Fibroblast of skin of back (primary cell): ENCODE measurements around the gene TEAD1.

Experiments used
- DNase-seq: peaks from one replicate; pipeline ENCODE4 v3.0.0-alpha.2; 2013

Gene TEAD1

DNA sequence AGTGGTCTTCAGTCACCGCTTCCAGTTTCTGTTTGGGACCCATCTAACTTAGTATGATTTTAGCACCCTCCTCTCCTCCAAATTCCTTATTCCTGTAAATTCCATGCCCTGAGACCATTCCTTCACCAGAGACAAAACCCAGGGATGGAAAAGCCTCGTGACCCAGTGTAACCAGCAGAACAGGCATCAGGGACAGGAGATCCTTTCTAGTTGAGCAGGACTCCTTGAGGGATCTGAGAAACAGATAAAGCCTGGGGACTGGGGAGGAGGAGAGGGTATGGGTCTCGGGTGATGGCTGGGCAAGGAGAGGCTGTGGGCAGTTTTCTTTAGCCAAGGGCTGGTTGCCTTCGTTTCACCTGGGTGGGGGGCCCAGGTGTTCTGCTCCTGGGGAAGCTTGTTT, 40.9 kb downstream of the TEAD1 start:
- DNase-seq, result no peak

DNA sequence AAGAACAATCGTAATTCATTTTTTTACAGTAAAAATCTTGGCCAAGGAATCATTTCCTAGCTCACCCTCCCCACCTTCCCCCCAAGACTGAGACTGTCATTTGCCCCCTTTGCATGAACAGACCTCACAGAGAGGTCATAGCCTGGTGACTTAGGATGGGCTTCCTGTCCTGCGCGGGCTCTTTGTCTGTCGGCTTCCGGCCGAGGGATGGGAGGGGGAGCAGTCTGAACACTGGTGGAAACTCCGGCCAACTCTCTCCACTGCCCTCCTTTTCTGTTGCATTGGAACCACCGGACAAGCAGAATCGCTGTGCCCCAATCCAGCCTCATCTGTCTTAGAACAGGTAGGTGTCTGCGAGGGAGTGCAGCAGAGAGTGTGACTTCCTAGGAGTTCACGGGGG, 41.7 kb downstream of the TEAD1 start:
- DNase-seq, result no peak

DNA sequence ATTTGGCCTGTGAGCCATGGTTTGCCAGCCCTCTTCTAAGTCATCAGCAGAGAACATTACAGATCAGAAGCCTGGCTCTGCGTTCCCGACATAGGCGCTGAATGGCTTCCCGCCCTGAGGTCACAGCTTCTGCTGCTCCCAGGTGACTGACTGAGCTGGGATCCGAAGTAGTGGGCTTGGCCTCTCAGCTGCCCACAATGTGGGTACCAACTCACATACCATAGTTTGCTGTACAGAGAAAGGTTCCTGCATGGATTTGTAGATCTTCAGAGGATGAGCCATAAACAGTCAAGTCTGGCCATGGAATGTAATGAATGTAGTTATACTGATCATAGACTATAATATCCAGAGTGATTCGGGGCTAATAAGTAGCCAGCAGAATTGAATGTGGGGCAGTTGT, 42.6 kb downstream of the TEAD1 start:
- peak; percentile 36 for DNase-seq

DNA sequence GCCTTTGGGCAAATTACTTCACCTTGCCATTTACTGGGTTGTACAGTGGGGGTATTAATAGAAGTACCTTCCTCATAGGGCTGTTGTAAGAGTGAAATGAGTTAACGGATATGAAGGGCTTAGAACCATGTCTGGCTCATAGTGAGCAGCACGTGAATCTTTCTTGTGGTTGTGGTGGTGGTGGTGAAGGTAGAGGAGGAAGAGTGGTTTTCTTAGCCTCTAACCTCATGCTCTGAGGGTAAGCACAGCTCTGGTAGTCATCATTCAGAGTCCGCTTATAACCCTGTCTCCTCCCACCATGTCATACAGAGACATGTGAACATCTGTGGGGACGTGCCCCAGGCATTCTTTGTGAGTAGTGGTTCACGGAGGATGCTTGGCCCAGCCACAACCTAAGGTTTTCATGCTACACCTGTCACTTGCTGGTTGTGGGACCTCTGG, 43.6 kb downstream of the TEAD1 start:
- no peak for DNase-seq

DNA sequence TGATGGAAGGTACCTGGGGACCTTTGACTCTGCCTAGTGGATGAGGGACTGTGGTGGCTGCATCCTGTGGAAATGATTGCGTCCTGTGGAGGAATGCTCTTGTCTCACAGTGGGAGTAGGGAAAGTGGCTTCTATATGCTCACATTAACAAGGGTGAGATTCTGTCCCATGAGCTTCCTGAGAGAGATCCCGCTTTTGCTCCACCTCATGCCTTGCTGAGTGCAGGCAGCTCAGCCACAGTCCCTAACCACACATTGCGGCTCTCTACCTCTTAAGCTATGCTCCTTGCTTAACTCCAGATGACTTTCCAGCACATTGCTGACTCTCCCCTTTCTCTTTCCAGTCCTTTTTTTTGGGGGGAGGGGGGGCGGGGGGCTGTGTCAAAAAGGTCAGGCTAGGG, 45.0 kb downstream of the TEAD1 start:
- DNase-seq, result no peak

DNA sequence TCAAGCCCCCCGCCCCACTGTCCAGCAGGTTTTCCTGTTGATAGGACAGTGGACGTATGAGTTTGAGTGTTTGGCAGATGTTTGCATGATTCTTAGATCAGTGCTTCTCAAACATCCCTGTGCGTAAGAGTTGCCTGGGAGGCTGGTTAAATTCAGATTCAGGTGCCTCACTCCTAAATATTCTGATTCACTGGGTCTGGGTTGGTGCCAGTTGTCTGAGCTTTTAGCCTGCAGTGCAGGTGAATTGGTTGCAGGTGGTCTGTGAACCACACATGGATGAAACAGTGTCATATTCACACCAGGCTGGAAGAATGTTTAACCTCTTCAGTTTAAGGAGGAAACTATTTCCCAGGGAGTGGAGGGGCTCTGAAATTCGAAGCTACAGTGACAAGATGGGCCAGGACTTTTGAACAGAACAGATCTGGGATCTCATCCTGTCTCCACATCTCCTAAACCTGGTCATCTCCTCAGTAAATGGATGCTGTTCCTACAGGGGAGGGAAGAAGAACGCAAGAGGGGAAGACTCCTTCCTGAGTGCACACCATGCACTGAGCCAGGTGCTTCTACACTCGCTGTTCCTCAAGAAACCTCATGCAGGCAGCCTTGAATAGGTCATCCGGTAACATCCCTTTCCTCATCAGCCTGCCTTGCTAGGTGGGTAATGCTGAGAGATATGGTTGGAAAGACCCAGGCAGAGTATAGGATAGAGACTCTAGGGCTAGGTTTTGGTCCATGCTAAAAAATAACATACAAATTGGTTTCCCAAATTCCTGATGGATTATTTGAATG, 47.8 kb downstream of the TEAD1 start:
- DNase-seq, result no peak

DNA sequence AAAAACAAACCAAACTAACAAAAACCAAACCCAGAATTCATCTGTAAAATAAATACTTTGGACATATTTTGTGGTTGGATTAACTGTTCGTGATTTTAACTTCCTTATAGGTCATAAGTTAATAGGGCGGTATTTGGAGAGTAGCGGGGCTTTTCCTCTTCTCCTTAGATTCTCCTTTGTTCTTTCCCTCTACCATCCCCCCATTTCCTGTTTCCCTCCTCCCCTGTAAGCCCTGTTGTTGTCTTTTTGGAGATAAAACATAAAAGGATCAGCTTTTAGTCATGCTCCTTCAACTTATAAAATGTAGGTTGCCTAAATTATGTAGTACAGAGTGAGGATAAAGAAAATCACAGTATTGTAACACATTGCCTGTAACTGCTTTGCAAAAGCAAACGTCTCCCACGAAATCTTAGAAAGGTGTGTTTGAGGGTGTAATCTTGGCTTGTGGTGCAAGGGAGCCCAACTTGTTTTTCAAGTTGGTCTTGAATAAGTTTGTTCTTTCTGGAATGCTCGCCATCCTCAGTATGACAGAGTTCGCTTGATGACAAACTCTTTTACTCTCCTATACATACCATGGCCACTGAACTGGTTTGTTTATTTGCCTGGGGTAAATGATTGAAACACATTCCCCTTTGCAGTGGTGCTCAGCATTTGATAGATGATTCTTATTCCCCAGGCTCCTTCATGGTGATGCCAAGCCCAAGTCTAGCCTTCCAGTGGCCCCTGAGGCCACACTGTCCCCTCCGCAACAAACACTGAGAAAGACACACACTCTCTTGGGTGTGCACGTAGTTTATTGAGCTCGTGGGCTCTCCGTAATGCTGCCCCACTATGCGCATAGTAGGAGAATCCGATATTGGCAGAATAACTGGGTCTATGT, 49.4 kb downstream of the TEAD1 start:
- DNase-seq, result peak; percentile 57

DNA sequence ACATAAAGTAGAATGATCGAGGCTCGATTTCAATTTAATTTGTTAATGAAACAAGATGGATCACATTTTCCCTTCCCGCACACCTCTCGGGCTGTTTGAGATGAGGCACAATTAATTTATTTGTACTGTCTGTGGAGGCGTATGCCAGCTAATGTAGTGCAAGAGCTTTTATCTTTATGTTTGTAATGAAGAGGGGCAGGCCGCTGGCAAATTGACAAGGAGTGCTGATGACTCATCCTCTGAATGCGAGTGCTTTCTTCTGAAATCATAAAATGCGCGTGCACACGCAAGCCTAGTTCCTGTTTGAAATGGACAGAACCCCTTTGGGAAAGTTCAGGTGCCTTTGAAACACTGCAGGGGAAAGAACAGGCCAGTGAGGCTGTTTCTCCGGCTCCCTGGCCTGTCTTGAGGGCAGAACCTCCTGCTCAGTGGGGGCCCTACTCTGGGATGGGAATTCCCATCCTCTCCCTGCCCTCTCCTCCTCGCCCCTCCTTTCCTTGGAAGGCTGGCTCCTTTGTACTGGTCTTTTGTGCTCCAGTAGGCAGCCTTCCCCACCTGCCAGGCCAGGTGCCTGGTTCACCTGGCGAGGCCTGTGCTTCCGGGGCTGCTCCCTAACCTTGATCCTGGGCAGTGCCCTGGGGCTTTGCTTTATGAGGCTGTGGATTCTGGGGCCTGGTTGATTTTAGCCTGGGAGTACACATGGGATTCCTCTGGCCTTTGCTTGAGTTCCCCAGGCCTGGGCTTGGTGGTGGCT, 50.3 kb downstream of the TEAD1 start:
- peak; percentile 86 for DNase-seq

DNA sequence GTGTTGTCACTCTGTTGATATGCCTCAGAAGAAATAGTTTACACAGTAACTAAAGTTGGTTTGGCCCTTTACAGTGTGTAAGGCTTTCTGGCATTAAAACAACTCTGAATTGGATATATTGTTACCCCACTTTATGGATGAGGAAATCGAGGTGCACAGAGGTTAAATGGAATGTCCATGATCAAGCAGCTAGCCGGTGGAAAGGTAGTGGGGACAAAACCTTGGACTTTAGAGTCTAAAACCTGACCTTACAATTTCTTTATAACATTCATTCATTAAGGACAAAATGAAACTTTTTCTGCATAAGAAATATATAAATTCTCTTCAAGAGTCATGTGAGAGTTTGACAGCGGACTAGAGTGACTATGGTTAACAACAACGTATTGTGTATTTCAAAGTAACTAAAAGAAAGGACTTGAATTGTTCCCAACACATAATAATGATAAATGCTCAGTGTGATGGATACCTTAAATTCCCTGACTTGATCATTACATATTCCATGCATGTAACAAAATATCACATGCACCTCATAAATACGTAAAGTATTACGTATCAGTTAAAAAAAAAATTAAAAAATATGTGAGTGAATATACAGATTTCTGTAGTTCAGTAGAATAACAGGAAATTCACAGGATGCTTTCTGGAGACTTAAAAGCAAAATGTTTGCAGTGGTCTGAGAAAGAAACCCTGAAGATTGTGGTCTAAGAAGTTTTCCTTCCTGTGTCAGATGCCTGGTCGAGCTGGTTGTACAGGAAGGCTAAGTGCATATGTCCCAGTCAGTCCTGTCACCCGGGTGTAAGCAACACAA, 51.0 kb downstream of the TEAD1 start:
- DNase-seq, result peak; percentile 44

DNA sequence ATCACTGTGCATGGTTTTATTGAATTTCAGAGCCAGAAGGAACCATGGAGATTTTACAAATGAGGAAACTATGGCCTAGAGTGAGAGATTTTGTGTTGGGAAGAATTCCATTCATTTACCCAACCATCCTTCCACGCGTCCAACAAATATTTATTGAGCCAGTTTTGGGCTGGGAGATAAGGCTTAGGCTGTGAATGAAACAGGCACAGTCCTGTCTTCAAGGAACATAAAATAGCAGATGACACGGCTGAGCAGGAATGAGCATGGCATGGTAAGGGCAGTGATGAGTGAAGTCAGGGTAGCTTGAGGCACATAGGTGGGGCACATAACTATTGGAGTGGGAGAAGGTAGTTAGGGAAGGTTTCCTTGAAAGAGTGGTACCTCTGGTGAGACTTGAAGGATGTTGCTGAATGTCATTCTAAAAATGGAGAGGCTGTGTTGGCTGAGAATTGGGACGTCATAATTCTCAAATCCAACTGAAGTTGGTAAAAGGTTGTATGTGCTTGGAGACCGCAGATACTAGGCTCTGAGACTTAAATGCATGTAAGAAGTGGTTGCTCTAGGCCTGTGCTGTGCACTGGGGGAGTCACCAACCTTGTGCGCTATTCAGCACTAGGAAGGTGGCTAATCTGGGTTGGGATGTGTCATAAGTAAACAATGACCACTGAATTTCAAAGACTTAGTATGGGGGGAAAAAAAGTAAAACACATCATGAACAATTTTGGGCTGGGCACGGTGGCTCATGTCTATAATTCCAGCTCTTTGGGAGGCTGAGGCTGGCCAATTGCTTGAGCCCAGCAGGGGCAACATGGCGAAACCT, 51.9 kb downstream of the TEAD1 start:
- DNase-seq, result peak; percentile 62

DNA sequence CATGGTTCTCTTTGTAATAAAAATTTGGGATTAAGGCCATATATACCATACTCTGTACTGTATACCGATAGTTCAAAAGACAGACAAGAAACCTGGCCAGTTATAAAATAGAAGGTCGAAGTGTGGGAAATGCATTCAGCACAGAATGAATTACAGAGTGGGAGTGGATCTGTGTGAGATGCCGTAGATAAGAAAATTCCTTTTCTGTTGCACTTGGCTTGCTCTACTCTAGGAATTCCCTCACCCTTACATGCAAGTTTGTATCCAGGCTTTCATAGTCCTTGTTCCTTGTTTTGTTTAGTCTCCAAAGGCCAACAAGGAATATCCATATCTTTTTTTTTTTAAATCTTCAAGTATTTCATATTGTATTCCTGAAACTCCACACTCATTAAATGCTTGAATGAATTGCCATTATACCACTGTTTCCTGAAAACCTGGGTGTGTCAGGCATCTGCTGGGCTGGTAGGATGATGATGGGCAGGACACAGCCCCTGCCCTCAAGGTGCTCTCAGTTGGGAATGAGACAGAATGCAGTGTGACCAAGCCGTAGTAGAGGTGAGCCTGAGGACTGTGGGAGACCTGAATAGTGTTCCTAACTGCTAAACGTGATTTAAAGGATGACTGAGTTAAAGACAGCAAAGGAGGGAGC, 53.5 kb downstream of the TEAD1 start:
- DNase-seq, result peak; percentile 80

DNA sequence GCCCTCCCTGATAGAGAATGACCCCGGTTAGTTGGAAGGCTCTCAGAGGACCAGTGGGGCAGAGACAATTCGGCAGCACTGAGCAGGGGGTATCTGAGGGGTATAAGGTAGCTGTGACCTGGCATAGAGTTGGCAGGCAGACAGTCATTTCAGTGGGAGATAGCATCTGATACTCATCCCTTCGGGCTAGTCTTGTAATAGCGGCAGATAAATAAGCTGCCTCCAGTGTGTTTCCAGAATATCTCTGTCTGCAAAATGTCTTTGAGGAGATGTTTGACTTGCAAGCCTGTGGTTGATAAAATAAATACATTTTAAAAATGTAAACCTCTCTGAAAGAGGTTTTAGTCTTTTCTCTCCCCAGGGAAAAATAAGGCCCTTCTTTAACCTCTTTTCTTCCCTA, 54.2 kb downstream of the TEAD1 start:
- peak; percentile 35 for DNase-seq

DNA sequence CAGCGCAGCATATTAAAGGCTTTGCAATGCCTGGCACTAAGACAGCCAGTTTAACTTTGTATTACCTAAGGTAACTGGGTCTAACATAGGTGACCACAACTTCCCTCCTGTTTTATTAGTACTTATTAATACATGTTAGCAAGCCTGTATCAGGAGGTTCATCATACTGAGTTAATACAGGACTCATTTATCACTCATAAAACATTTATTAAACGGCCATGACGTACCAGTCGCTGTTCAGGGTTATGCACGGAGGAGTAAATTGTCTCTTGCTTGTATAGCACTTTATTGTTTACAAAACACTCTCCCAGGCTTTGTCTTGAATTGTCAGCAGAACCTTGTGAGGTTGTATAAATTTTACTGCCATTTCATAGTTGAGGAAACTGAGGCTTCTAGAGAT, 55.7 kb downstream of the TEAD1 start:
- DNase-seq, result no peak

DNA sequence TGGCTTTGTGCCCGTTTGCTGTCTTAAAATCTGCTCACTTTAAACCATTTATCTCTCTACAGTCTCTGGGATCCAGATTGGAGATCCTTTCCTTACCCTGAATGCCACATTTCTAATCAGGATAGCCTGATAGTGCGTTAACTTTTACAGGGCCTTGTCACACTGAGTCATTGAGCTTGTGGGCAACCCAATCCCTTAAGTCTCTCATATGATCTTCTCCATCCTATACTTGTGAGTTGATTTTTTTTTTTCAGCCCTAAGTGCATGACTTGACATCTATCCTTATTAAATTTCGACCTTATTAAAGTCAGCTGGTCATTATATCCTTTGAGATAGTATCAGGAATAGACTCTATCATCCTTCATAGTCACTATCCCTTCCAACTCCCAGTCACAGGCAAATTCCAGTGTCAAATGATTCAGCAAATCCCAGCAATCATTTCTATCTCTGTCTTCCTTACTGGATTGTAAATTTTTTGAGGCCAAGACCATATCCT, 57.7 kb downstream of the TEAD1 start:
- DNase-seq, result peak; percentile 60

DNA sequence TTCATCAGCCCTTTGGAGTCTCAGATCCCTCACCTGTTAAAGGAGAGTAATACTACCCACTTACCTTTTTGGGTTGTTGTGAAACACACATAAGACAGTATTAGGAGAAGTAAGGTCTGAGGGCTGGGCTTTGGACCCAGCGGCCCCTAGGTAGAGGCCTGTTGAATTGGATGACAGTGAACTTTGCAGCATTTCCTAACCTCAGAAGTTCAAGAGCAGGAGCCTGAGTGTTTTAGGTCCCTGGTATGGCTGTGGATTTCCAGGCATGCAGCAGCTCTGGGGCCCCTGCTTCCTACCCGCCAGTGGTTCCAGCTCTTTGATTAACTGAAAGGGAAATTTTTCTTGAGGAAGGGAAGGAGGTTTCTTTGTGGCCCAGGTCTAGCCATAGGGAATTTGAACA, 58.9 kb downstream of the TEAD1 start:
- DNase-seq, result no peak

DNA sequence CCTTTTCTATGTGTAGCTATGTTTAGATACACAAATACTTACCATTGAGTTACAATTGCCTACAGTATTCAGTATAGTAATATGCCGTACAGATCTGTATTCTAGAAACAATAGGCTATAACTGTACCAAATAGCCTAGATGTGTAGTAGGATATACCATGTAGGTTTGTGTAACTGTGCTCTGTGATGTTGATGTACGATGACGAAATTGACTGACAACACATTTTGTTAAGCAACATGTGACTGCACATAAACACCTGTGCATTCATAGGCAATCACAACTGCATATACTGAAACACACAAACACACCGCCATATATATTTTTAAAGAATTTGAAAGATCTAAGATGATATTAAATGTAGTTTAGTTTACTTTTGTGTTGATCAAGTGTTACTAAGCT, 60.4 kb downstream of the TEAD1 start:
- DNase-seq, result no peak

DNA sequence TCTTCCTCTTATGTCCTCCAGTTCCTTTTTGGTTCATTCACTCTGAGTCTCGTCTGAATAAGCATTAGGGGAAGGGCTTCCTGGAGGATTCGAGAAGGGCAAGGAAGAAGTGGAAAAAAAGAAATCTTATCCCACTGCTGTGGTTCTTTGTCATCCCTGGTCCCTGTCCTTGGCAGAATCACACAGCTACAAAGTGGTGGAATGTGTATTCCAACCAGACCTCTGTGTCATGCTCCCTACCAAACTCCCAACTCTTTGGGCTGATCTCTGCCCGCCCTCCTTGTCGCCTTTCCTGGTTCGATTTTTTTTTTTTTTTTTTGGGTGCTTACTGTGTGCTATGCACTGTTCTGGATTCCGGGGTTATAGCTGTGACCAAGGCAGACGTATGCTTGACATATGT, 61.0 kb downstream of the TEAD1 start:
- no peak for DNase-seq

DNA sequence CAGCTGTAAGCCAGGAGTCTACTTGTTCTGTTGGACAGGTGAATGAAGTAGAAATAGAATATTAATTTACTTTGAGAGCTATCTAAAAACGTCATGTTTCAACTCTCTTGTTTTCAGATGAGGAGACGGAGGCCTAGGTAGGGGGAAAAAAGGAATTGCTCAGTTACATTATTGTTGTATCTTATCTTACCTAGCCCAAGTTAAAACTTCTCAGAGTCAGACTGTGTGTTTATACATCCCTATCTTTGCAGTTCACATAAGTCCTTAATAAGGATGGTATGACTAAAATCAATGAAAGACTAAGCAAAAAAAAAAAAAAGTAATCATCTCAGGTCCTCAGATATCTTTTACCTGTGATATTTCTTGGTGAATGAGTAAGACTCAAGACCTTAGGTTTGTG, 62.8 kb downstream of the TEAD1 start:
- no peak for DNase-seq

DNA sequence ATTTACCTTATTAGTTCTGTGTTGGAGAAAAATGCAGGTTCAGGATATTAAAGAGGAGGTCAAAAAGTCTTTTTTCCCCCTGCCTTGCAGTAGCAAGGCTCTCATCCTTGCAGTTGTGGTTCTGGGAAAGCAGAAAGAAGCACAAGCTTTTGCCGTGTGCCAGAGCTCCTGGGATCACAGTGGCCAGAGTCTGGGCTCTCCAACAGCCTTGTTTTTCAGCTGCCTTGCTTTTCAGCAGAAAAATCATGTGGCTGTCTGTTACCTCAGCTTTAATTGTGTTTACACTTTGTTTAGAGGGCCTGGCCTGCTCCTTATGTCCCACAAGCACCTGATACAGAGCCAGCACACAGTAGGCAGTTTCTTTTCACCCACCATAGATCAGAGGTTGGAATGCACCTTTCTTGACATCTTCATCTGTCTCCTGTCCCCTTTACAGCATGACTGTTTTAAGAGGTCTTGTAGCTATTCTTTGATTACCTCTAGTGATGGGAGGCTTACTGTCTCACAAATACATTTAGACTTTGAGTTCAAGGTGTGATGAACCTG, 67.5 kb downstream of the TEAD1 start:
- no peak for DNase-seq

DNA sequence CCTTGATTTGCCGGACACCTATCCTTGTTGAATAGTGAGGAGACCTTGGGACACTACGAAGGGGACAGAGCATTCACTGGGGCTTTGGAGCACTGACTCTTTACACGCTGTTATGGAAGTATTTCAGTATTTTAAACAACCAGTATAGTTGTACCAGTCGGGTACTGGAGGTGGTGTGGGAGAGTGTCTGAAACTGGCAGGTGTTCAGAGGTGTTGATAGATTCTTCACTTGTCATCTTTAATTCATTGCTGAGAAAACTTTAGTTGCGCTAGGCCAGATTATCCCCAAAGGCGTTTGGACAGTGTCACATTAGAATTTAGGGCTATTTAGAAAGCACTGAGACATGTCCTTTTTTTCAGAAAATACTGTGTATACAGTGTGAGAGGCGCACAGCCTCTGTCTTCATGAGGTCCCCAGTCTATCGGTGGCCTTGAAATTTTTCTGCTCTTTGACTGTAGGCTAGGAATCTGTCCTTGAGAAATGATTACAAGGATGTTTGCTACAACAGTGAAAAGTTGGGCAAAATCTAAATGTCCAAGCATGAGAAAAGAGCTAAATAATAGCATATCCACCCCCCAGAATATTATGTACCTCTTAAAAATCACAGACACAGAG, 69.7 kb downstream of the TEAD1 start:
- DNase-seq, result no peak
